CD4-positive, alpha-beta T cell treated with Interleukin-4 for 4 hours (primary cell): ENCODE measurements around the gene OTOG.

Experiments
- DNase-seq: peaks from one replicate; pipeline ENCODE4 v3.0.0-alpha.2; 2020

OTOG gene, protein sequence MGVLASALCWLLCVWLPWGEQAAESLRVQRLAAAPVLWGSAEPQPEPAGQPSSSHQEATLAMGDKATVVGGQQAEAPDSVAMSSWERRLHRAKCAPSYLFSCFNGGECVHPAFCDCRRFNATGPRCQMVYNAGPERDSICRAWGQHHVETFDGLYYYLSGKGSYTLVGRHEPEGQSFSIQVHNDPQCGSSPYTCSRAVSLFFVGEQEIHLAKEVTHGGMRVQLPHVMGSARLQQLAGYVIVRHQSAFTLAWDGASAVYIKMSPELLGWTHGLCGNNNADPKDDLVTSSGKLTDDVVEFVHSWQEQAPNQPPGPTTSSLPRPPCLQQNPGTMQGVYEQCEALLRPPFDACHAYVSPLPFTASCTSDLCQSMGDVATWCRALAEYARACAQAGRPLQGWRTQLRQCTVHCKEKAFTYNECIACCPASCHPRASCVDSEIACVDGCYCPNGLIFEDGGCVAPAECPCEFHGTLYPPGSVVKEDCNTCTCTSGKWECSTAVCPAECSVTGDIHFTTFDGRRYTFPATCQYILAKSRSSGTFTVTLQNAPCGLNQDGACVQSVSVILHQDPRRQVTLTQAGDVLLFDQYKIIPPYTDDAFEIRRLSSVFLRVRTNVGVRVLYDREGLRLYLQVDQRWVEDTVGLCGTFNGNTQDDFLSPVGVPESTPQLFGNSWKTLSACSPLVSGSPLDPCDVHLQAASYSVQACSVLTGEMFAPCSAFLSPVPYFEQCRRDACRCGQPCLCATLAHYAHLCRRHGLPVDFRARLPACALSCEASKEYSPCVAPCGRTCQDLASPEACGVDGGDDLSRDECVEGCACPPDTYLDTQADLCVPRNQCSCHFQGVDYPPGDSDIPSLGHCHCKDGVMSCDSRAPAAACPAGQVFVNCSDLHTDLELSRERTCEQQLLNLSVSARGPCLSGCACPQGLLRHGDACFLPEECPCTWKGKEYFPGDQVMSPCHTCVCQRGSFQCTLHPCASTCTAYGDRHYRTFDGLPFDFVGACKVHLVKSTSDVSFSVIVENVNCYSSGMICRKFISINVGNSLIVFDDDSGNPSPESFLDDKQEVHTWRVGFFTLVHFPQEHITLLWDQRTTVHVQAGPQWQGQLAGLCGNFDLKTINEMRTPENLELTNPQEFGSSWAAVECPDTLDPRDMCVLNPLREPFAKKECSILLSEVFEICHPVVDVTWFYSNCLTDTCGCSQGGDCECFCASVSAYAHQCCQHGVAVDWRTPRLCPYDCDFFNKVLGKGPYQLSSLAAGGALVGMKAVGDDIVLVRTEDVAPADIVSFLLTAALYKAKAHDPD (N-terminal part only)

DNA sequence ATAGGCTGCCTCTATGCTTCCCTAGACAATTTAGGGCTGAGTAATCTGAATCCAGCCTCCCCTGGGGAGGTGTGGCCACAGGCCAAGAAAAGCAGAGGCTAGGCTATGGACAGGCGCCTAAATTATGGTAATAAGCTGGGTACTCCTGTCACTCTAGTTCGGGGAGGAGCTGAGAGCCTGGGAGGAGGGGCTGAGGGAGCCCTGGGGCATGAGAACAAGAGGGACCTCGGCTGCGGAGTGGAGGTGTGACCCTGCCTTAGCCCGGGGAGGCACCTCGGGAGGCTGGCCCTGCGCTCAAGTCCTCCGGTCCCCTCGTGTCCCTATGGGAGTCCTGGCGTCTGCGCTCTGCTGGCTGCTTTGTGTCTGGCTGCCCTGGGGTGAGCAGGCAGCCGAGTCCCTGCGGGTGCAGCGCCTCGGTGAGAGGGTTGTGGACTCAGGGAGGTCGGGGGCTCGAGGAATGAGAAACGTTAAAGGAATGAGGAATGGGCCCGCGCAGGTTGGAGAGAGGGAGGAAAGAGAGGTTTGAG is at the start of gene OTOG:
TSS of gene OTOG (plus strand) at position 209 of the 527 bp plus-strand sequence. CDS start at position 323, 114 bp downstream.
- no peak for DNase-seq

GRCh38 chr11:17498058-17498457 is 49.0 kb upstream of the OTOG start:
- no peak for DNase-seq

DNA sequence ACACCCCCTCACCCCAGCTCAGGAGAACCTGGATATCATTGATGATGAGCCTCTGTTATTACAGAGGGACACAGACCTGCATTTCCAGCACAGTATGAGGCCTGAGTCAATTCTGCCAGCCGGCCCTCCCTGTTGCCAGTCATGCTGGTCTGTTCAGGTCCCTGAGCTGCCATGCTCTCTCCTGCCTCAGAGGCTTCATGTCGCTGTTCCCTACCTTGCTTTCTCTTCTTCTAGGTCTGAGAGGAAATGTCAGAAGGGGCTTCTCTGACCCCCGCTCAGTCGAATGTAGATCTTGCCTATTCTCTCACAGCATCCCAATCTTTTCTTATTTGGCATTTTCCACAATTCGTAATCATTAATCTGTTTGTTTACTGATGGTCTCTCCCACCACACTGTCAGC is 48.6 kb upstream of the OTOG start:
- DNase-seq, result no peak

- DNase-seq, result no peak
These were observed 46.4 kb upstream of the OTOG start for GRCh38 chr11:17500673-17501072.

GRCh38 chr11:17502630-17503029 is 44.4 kb upstream of the OTOG start:
- no peak for DNase-seq

- DNase-seq, result peak; percentile 56
These were observed 42.5 kb upstream of the OTOG start for GRCh38 chr11:17504330-17505107.

GRCh38 chr11:17505146-17505545 is 41.9 kb upstream of the OTOG start:
- no peak for DNase-seq

DNA sequence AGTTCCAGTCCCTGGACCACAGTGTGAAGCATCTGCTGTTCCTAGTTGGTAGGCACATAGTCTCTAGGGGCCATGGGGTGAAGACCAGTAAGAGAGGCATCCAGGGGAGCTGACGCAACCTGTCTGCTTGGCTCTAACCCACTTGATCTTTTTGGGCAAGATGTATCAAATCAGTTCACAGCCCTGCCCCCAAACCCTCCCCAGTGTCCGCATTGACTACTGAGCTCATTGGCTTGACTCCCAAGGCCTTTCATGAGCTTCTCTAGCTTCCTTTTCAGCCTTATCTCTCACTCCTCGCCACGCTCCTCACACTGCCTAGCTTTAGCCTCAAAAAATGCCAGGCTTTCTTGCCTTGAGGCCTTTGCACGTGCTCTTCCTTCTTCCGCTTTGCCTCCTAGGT is 40.7 kb upstream of the OTOG start:
- DNase-seq, result no peak

DNA sequence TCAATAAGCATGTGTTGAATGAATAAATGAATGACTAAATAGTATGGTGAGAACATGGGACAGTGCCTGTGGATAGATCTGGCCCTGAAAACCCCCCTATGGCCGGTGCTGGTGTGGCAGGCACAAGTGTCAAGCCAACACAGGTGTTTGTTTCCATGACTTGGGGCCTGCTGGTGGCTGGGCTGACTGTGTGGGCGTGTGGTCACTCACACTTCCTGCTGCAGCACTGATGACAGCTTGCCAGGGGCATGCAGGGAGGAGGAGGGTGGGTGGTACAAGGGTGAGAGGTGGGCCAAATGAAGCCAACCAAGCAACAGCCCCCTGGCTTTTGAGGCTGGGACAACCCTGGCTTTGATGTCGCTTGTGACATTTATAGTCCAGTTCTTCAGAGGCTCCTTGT is 40.1 kb upstream of the OTOG start:
- DNase-seq, result no peak

- DNase-seq, result no peak
These were observed 39.3 kb upstream of the OTOG start for GRCh38 chr11:17507773-17508172.

DNA sequence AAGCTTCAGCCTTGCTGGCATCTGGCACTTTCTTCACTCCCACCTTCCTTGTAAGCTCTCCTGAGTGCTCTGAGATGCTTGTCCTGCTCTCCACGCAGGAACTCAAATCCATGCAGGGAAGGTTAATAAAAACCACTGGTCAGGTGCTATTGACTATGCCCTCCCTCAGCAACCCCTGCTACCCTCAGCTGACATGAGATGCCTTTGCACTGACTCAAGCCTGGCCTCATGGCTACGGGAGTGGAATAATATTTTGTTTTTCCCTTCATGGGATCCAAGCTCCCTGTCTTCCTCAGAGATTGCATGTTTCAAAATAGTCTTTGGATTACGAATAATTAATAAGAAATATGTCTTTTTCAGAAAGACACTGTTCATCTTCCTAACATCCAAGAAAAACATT is 38.8 kb upstream of the OTOG start:
- no peak for DNase-seq

DNA sequence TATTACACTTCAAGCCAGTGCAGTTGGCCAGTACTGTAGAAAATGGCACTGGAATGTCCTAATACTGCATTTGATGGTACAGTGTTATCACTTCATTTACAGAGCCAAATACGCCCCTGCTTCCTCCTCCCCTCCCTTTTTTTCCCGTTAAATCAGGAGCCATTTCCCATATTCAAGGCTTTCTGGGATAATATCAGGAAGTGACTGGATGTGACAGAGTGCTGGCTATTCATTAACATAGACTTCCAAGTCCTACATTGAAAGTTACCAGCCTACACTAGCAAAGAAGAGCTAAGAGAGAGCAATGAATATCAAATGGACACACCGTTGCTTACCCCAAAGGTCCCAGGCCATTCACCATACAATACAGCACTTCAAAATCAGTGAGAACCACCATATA is 38.3 kb upstream of the OTOG start:
- no peak for DNase-seq

GRCh38 chr11:17510507-17511206 is 36.4 kb upstream of the OTOG start:
- DNase-seq, result no peak

DNA sequence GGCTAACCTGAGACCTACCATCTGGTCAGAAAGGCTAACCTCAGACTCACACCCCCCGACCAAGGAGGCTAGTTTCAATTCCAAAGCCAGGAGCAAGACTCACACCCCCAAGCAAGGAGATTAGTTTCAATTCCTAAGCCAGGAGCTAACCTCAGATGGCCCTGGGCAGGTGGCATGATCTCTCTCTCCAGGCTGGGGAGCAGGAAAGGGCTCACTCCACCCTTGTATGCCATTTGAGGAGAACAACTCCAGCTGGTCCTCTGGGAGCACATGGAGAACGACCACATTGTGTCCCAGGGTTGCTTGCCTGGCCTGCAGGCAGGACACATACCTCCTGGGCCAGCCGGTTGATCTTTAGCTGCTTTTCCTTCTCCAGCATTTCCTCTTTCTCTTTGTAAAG is 35.5 kb upstream of the OTOG start:
- DNase-seq, result no peak

DNA sequence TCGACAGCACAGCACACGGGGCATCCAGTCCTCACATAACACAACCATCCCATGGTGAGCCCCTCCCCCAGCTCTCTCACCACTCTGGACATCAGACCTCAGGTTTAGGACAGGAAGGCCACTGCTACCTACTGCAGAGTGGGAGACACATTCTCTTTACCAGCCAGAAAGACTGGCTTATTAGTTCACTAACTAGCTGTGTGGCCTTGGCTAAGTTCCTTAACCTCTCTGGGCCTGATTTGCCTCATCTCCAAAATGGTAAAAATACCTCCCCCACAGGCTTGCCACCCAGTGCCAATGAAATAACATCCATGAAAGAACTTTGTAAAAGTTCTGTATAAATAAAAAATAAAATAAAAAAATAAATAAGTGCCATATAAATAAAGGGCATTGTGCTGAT is 35.0 kb upstream of the OTOG start:
- no peak for DNase-seq

DNA sequence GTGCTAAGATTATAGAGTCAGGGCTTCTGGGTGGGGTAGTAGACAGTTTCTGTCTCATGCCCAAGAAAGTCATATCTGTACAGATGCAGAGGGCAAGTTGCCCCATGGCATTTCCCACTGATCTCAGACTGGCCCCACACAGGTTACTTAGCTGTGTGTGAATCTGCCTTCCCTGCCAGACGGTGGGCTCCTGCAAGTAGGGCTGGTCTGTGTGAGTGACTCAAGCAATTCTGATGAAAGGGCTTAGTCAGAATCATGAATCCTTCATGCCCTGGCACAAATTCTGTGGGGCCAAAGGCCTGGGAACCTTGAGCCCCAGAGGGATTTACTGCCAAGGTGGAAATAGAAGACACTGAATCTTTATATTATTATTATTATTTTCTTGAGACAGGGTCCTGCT is 33.2 kb upstream of the OTOG start:
- DNase-seq, result no peak

- no peak for DNase-seq
These were observed 32.6 kb upstream of the OTOG start for GRCh38 chr11:17514476-17514875.

GRCh38 chr11:17515443-17516176 is 31.4 kb upstream of the OTOG start:
- DNase-seq, result no peak

DNA sequence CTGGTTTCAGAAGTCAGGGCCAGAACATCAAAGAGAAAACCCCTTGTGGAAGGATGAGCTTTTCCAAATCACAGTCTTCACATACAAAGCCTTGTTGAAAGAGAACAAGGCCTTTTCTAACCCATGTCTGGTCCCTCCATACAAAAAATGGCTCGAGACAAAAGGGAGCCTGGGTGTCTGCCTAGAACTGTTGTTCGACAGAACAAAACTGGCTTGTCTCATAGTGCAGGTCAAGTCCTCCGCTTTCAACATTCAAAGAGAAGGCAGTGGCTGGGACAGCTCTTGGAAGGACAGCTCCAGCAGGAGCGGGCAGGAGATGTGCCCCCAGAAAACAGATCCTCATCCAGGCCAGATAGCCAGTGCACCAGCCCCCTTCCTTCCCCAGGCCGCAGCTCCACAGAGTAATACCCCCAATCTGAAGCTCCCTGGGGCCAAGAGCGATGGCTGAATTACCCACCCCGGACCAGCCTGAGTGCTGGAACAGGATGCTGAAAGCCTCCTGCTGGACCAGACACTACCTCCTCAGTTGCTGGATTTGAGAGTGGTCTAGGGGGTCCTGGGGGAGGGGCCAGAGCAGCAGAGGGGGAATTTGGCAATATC is 30.4 kb upstream of the OTOG start:
- DNase-seq, result no peak

DNA sequence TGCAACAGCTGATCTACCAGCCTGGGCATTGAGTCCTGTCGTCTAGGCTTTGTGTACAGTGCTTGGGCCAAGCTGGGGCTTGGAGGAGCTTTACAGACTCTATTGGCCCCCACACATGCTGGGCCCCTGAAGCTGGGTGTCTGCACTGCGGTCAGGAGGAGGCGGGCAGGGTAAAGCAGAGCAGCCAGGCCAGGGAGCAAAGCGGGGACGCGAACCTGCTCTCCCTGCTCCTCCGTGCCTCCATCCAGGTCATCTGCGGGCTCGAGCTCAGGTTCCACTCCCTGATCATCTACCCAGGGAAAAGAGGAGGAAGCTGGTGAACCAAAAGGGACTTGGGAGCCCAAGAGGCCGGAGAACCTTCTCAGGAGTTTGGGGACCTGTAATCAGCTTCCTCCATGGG is 29.9 kb upstream of the OTOG start:
- no peak for DNase-seq
